Epithelial cell of proximal tubule (primary cell): ENCODE results near the gene CHD9NB. TPM values are rescaled to one million over a fixed set of nuclear protein-coding genes. Genes with fewer than 3 reads are reported as not detected.
A peak's percentile ranks its signal among the peaks of the same experiment; 100 is the strongest.

Experiments
- DNase-seq: peaks from one replicate; pipeline ENCODE4 v3.0.0-alpha.2; 2011; ENCODE audit warnings: low read depth
- H3K4me3 ChIP-seq: 2 replicates; pipeline ENCODE4 v1.5.1; 2011; ENCODE audit warnings: low read depth, mild to moderate bottlenecking, low read length
- total RNA-seq: library from RNA; depleted of rRNA; stranded (reverse); fragments of >200 nt; gene quantifications from 2 replicates; pipeline ENCODE4 v1.2.3, GENCODE V29; 2015
- TF ChIP-seq, protein P1 (sequence below): conservative IDR thresholded peaks from 2 replicates; pipeline ENCODE4 v1.5.1; 2012; ENCODE audit warnings: low read depth, mild to moderate bottlenecking, low read length

Gene CHD9NB
- total RNA-seq, 1 donor from 2014 or later: 1.5 TPM

- DNase-seq: no peak
- TF ChIP-seq, protein P1, sequence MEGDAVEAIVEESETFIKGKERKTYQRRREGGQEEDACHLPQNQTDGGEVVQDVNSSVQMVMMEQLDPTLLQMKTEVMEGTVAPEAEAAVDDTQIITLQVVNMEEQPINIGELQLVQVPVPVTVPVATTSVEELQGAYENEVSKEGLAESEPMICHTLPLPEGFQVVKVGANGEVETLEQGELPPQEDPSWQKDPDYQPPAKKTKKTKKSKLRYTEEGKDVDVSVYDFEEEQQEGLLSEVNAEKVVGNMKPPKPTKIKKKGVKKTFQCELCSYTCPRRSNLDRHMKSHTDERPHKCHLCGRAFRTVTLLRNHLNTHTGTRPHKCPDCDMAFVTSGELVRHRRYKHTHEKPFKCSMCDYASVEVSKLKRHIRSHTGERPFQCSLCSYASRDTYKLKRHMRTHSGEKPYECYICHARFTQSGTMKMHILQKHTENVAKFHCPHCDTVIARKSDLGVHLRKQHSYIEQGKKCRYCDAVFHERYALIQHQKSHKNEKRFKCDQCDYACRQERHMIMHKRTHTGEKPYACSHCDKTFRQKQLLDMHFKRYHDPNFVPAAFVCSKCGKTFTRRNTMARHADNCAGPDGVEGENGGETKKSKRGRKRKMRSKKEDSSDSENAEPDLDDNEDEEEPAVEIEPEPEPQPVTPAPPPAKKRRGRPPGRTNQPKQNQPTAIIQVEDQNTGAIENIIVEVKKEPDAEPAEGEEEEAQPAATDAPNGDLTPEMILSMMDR: no peak
- no peak overlapping the region for H3K4me3 ChIP-seq
Measured at GRCh38 chr16:53094013-53094630, 41.4 kb upstream of the CHD9NB start.

DNA sequence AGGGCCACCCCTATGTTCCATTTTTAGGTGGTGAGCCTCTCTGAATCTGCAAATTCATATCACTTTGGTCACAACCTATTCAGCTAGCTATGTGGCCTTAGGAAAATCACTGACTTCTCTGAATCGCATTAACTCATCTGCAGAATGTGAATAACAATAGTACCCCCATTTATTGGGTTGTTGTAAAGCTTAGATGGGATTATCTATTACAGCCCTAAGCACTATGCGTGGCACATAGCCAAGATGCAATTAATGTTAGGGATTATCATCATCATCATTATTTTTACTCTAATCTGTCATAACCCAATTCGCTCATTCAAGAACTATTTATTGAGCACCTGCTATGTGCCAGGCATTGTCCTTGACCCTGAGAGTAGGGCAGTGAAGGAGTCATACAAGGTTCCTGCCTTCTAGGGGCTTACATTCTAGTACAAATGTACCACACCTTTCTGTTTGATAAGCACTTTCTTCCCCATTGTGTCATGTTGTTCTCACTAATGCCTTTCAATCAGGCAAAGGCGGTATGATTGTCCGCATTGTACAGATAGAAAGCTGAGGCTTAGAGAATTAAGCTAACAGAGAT lies 40.6 kb upstream of the CHD9NB start:
- no peak for DNase-seq
- no peak overlapping the region for H3K4me3 ChIP-seq
- TF ChIP-seq, protein P1: no peak

DNA sequence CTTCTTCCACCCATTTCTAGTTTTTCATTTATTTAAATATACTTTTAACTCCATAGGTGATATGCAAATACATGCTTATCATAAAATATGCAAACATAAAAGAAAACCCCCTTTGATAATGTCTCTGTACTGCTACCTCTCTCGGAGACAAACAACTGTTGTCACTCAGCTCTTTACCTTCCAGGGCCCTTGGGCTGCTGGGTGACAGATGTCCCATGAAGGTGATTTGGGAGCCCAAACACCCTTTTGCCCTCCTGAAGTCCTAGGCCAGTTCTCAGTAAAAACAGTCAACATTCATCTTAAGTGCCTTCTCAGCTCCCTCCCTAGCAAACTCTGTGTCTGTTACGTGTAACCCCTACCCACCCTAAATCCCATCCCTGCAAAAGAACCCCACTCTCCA lies 39.6 kb upstream of the CHD9NB start:
- no peak overlapping the region for H3K4me3 ChIP-seq
- TF ChIP-seq, protein P1: no peak
- DNase-seq: no peak

DNA sequence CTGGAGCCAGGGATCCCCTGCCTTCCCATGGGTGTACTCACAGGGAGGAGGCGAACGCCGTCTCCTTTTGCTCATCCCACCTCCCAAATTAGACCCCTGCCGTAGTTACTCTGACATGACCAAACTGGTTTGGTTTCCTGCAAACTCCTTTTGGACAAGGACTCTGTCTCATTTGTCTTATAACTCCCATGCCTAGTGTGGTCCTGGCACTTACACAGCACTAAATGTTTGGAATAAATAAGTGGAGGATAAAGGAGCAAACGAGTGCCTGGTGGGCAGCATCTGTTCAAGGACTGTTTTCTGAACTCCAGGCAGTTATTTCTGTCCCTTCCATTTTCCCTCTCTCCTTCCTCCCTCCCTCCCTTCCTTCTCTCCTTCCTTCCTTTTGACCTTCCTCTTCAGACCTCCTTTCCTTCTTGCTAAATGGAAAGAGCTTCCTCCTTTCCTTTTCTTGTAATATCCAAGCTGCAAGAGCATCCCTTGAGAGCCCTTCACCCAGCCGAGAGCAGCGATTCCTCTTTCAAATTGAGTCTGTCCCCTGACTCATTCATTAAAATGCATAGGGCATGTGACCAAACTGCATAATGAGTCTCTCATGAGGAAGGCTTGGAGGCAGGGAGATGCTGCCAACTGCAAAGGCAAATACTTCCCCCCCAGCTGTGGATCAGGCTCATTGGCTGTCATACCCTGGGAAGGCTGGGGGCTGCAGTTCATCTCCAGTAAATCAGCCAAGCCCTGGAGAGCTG lies 38.9 kb upstream of the CHD9NB start:
- no peak overlapping the region for H3K4me3 ChIP-seq
- DNase-seq: peak; percentile 59
- TF ChIP-seq, protein P1: no peak

- TF ChIP-seq, protein P1: no peak
- no peak for DNase-seq
Measured at GRCh38 chr16:53090591-53091411, 38.1 kb upstream of the CHD9NB start.

DNA sequence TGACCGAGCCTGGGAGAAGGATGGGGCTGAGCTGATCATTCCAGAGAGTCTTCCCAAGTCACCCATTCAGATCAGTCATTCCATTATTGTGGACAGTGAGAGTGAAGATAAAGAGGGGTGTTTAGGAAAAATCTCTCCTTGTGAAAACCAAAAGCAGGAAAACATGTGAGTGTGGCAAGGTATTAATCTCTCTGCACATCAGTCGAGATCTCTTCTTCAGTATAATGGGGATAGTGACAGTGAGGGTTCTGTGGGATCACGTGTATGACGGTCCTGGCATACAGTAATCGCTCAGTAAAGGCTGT lies 37.5 kb upstream of the CHD9NB start:
- peak overlapping the region; percentile 13 for H3K4me3 ChIP-seq
- DNase-seq: no peak
- TF ChIP-seq, protein P1: no peak

More at GRCh38 chr16:53090591-53091411, 38.1 kb upstream of the CHD9NB start:
- H3K4me3 ChIP-seq: peak overlapping the region; percentile 13
